ENCODE data around the gene MARF1. TPM values are rescaled to one million over a fixed set of nuclear protein-coding genes. Genes with fewer than 3 reads are reported as not detected.
"Not testable (repeated sequence)": the region's sequence is repeated elsewhere in the genome, so short reads cannot be mapped to it uniquely, and the experiment has no call there.

The MARF1 gene
- polyA plus RNA-seq, 3 donors = 5.7 to 39.9 (median 9.8) TPM

DNA sequence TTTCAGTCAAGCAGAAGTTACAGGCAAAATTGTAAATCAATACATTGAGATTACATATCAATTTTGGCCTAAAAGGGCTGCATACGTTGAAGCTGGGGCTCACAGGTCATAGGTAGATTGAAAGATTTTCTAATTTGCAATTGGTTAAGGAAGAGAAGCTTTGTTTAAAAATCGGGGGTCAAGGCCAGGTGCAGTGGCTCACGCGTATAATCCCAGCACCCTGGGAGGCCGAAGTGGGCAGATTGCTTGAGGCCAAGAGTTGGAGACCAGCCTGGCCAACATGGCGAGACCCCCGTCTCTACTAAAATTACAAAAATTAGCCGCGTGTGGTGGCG lies 68.4 kb downstream of the MARF1 start:
- Histone ChIP-seq H3K4me1 (ENCODE audit: control insufficient read depth in 1 of 2, insufficient read depth in 2 of 2, low read length in 2 of 2) (peaks cover 44 to 54% of the 10 kb centered on the region in 2 donors), H3K4me2 (replicated peaks; ENCODE audit: extremely low read depth, low read length, poor library complexity, severe bottlenecking) (no peak overlapping the region), H2AFZ (ENCODE audit: insufficient read depth, low read depth, low read length, poor library complexity, severe bottlenecking) (no peak overlapping the region), H3K79me2 (ENCODE audit: insufficient read depth, low read length) (no peaks in the 10 kb centered on the region), H3K9ac (ENCODE audit: insufficient read depth, low read length, poor library complexity, severe bottlenecking) (no peak overlapping the region), H3K9me3 (replicated peaks in 1 of 2; ENCODE audit: control insufficient read depth in 1 of 2, insufficient read depth in 1 of 2, low read length in 2 of 2) (no peaks in the 10 kb centered on the region), H3K27me3 (ENCODE audit: control insufficient read depth in 2 of 2, insufficient read depth in 2 of 2, low read length in 2 of 2) (no peaks in the 10 kb centered on the region), H3K36me3 (replicated peaks in 1 of 2; ENCODE audit: control insufficient read depth in 1 of 2, insufficient read depth in 2 of 2, low read length in 2 of 2) (no peaks in the 10 kb centered on the region), H3K27ac (ENCODE audit: low read depth in 1 of 2, low read length in 2 of 2) (no peak overlapping the region), H3K4me3 (replicated peaks in 1 of 3; ENCODE audit: low read depth in 2 of 3, low read length in 3 of 3) (no peak overlapping the region), H4K20me1 (ENCODE audit: insufficient read depth, low read length) (no peaks in the 10 kb centered on the region)
- TF ChIP-seq, protein P1, sequence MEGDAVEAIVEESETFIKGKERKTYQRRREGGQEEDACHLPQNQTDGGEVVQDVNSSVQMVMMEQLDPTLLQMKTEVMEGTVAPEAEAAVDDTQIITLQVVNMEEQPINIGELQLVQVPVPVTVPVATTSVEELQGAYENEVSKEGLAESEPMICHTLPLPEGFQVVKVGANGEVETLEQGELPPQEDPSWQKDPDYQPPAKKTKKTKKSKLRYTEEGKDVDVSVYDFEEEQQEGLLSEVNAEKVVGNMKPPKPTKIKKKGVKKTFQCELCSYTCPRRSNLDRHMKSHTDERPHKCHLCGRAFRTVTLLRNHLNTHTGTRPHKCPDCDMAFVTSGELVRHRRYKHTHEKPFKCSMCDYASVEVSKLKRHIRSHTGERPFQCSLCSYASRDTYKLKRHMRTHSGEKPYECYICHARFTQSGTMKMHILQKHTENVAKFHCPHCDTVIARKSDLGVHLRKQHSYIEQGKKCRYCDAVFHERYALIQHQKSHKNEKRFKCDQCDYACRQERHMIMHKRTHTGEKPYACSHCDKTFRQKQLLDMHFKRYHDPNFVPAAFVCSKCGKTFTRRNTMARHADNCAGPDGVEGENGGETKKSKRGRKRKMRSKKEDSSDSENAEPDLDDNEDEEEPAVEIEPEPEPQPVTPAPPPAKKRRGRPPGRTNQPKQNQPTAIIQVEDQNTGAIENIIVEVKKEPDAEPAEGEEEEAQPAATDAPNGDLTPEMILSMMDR (IDR thresholded peaks at IDR 0.05) = no peak
- H3K27ac Mint-ChIP-seq = no peak overlapping the region
- H3K4me3 Mint-ChIP-seq = no peak overlapping the region
- no peak for DNase-seq
- peaks cover 3% of the 10 kb centered on the region in 2 donors for H3K36me3 Mint-ChIP-seq
- intact Hi-C loops (cut with micrococcal nuclease) = loop anchor here in 1 of 2 donors (5.0 kb wide), 1 partner anchor 37 kb away; no protein-coding TSS in a partner anchor
- 96% methylated on average over 8 of the region's 10 CpGs for WGBS (ENCODE audit: insufficient coverage)
- H3K9me3 Mint-ChIP-seq = peaks cover 0 to 9% (median 3%) of the 10 kb centered on the region in 7 donors
- H3K27me3 Mint-ChIP-seq (ENCODE audit: low read depth in 3 of 3) = peaks cover 0 to 4% (median 4%) of the 10 kb centered on the region in 3 donors
- peaks cover 50% of the 10 kb centered on the region for H3K4me1 Mint-ChIP-seq

DNA sequence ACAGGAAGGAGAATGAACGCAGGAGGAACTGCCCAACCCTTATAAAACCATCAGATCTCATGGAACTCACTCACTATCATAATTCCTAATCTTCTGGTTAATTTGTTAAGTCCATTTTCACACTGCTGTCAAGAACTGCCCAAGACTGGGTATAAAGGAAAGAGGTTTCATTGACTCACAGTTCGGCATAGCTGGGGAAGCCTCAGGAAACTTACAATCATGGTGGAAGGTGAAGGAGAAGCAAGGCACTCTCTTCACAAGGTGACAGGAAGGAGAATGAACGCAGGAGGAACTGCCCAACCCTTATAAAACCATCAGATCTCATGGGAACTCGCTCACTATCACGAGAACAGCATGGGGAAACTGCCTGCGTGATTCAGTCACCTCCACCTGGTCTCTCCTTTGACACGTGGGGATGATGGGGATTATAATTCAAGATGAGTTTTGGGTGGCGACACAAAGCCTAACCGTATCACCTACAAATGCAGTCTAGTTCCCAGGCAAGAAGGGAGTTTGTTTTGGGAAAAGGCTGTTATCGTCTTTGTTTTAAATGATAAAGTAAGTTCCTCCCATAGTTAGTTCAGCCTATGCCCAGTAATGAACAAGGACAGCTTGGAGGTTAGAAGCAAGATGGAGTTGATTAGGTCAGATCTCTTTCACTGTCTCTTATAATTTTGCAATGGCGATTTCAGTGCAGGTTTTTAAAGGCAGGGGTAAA lies 68.9 kb downstream of the MARF1 start:
- H3K27me3 ChIP-seq (ENCODE audit: control insufficient read depth in 2 of 2, insufficient read depth in 2 of 2, low read length in 2 of 2); DNase-seq; H3K9ac ChIP-seq (ENCODE audit: insufficient read depth, low read length, poor library complexity, severe bottlenecking); H3K4me3 ChIP-seq (replicated peaks in 1 of 3; ENCODE audit: low read depth in 2 of 3, low read length in 3 of 3); H3K27me3 Mint-ChIP-seq (ENCODE audit: low read depth in 3 of 3); H4K20me1 ChIP-seq (ENCODE audit: insufficient read depth, low read length); H3K4me2 ChIP-seq (replicated peaks; ENCODE audit: extremely low read depth, low read length, poor library complexity, severe bottlenecking); H3K36me3 ChIP-seq (replicated peaks in 1 of 2; ENCODE audit: control insufficient read depth in 1 of 2, insufficient read depth in 2 of 2, low read length in 2 of 2); H2AFZ ChIP-seq (ENCODE audit: insufficient read depth, low read depth, low read length, poor library complexity, severe bottlenecking); H3K4me3 Mint-ChIP-seq; H3K9me3 Mint-ChIP-seq; H3K27ac ChIP-seq (ENCODE audit: low read depth in 1 of 2, low read length in 2 of 2); H3K79me2 ChIP-seq (ENCODE audit: insufficient read depth, low read length); H3K9me3 ChIP-seq (replicated peaks in 1 of 2; ENCODE audit: control insufficient read depth in 1 of 2, insufficient read depth in 1 of 2, low read length in 2 of 2); H3K36me3 Mint-ChIP-seq: not testable (repeated sequence)
- peaks cover 49 to 58% of the 10 kb centered on the region in 2 donors for H3K4me1 ChIP-seq (ENCODE audit: control insufficient read depth in 1 of 2, insufficient read depth in 2 of 2, low read length in 2 of 2)
- Mint-ChIP-seq H3K4me1 (peaks cover 55% of the 10 kb centered on the region), H3K27ac (peak overlapping the region in 1 of 7 donors; percentile 61)
- no CpG with 5 or more reads among the region's 11 CpGs for WGBS (ENCODE audit: insufficient coverage)
- intact Hi-C loops (cut with micrococcal nuclease) = loop anchor here in 1 of 2 donors (5.0 kb wide), 1 partner anchor 37 kb away; no protein-coding TSS in a partner anchor
